ENCODE results near the gene ELFN2.

- TF ChIP-seq CTCF (conservative IDR thresholded peaks at IDR 0.05; ENCODE audit: low read length) (no peak), EZH2phosphoT487 (IDR thresholded peaks at IDR 0.05; ENCODE audit: borderline replicate concordance, low read depth, low read length) (no peak)
Measured at GRCh38 chr22:37386441-37386840, 40.8 kb downstream of the ELFN2 start.

Measured in OCI-LY7 (cell line).